ENCODE measurements around the gene SKAP1. TPM values are rescaled to one million over a fixed set of nuclear protein-coding genes. Genes with fewer than 3 reads are reported as not detected.
A peak's percentile ranks its signal among the peaks of the same experiment; 100 is the strongest.

SKAP1 gene
- total and polyA plus RNA-seq, 2 experiments from 2014 or later = 0.27 TPM; not detected in 1

DNA sequence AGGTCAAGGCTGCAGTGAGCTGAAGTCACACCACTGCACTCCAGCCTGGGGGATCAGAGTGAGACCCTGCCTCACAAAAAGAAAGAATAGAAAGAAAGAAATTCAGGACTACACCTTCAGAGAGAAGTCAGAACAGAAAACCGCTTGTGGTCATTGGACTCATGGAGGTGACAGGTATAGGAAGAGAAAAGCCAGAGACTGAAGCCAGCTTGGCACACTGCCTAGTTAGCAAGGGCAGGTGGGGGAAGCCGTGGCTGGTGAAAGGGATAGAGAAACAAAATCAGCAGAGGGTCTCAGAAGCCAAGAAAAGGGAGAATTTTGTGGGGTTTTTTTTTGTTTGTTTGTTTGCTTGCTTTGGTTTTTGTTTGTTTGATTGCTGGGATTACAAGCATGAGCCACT lies 32.9 kb upstream of the SKAP1 start:
- H3K27me3 ChIP-seq (ENCODE audit: insufficient read depth) = peaks cover 18% of the 10 kb centered on the region; the same call in 1 of the 2 replicates
- no peaks in the 10 kb centered on the region for H3K36me3 ChIP-seq (ENCODE audit: insufficient read depth)
- no peaks in the 10 kb centered on the region for H4K20me1 ChIP-seq (replicated peaks; ENCODE audit: insufficient read depth)
- no peak overlapping the region for H3K27ac ChIP-seq (ENCODE audit: low read depth)
- H3K79me2 ChIP-seq (replicated peaks; ENCODE audit: insufficient read depth) = no peaks in the 10 kb centered on the region
- Mint-ChIP-seq H3K27ac (no peak overlapping the region), H3K36me3 (ENCODE audit: low read depth) (no peaks in the 10 kb centered on the region), H3K4me3 (no peak overlapping the region), H3K4me1 (peaks cover 10% of the 10 kb centered on the region), H3K9me3 (no peaks in the 10 kb centered on the region; the same call in 2 of the 3 replicates), H3K27me3 (ENCODE audit: insufficient read depth, low read depth, poor library complexity) (peaks cover 5% of the 10 kb centered on the region)
- no peaks in the 10 kb centered on the region for H3K9me2 ChIP-seq (ENCODE audit: insufficient read depth)
- no peak overlapping the region for H2AFZ ChIP-seq
- peaks cover 11% of the 10 kb centered on the region for H3K4me1 ChIP-seq (ENCODE audit: insufficient read depth)
- H3K4me2 ChIP-seq = no peak overlapping the region
- no peaks in the 10 kb centered on the region for H3F3A ChIP-seq (replicated peaks; ENCODE audit: low read depth)
- TF ChIP-seq EZH2 (IDR thresholded peaks at IDR 0.05; ENCODE audit: low read depth, unreplicated experiment) (no peak), POLR2AphosphoS5 (IDR thresholded peaks at IDR 0.05; ENCODE audit: low read depth) (no peak), STAT1 (IDR thresholded peaks at IDR 0.05; ENCODE audit: unreplicated experiment) (no peak), ZNF331 (CRISPR knock-in tag; IDR thresholded peaks at IDR 0.05; ENCODE audit: low read depth) (no peak), CREB1 (CRISPR knock-in tag; IDR thresholded peaks at IDR 0.05; ENCODE audit: low read depth) (no peak)
- TF ChIP-seq, protein P1, sequence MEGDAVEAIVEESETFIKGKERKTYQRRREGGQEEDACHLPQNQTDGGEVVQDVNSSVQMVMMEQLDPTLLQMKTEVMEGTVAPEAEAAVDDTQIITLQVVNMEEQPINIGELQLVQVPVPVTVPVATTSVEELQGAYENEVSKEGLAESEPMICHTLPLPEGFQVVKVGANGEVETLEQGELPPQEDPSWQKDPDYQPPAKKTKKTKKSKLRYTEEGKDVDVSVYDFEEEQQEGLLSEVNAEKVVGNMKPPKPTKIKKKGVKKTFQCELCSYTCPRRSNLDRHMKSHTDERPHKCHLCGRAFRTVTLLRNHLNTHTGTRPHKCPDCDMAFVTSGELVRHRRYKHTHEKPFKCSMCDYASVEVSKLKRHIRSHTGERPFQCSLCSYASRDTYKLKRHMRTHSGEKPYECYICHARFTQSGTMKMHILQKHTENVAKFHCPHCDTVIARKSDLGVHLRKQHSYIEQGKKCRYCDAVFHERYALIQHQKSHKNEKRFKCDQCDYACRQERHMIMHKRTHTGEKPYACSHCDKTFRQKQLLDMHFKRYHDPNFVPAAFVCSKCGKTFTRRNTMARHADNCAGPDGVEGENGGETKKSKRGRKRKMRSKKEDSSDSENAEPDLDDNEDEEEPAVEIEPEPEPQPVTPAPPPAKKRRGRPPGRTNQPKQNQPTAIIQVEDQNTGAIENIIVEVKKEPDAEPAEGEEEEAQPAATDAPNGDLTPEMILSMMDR (conservative IDR thresholded peaks at IDR 0.05; ENCODE audit: low read depth in 2 of 2) = no peak
- H3K4me3 ChIP-seq = no peak overlapping the region
- ATAC-seq (no peak), DNase-seq (ENCODE audit: low spot score) (no peak)

DNA sequence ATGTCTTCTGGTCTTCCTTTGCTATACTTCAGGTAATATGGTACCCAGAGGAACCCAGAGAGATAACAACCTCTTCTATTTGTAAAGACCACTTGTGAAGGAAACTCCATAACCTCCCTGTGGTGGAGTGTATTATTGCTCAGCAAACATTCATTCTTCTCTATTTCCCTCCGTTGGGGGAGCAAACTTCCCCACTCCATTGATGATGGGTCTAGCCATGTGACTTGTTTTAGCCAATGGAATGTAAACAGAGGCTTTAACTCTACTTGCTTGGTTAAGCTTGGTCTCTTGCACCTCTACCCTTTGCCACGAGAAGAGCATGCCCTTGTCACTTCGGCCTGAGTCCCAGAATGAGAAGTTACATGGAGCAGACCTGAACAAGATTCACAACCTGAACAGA lies 30.0 kb upstream of the SKAP1 start:
- H3K4me3 ChIP-seq = no peak overlapping the region
- no peaks in the 10 kb centered on the region for H3K36me3 ChIP-seq (ENCODE audit: insufficient read depth)
- peaks cover 23% of the 10 kb centered on the region for H3K4me1 Mint-ChIP-seq
- no peak overlapping the region for H3K27ac Mint-ChIP-seq
- peaks cover 28% of the 10 kb centered on the region for H3K27me3 ChIP-seq (ENCODE audit: insufficient read depth)
- ATAC-seq = no peak
- H4K20me1 ChIP-seq (replicated peaks; ENCODE audit: insufficient read depth) = no peaks in the 10 kb centered on the region
- no peak overlapping the region for H3K4me2 ChIP-seq
- H3K9me2 ChIP-seq (ENCODE audit: insufficient read depth) = no peaks in the 10 kb centered on the region
- H3K36me3 Mint-ChIP-seq (ENCODE audit: low read depth) = no peaks in the 10 kb centered on the region
- no peak overlapping the region for H3K4me3 Mint-ChIP-seq
- no peaks in the 10 kb centered on the region for H3K79me2 ChIP-seq (replicated peaks; ENCODE audit: insufficient read depth)
- peak; percentile 24 for DNase-seq (ENCODE audit: low spot score)
- H3F3A ChIP-seq (replicated peaks; ENCODE audit: low read depth) = no peaks in the 10 kb centered on the region
- peaks cover 6% of the 10 kb centered on the region; the same call in 2 of the 3 replicates for H3K9me3 Mint-ChIP-seq
- H3K27ac ChIP-seq (ENCODE audit: low read depth) = no peak overlapping the region
- no peak overlapping the region for H2AFZ ChIP-seq
- H3K4me1 ChIP-seq (ENCODE audit: insufficient read depth) = peaks cover 29% of the 10 kb centered on the region
- H3K27me3 Mint-ChIP-seq (ENCODE audit: insufficient read depth, low read depth, poor library complexity) = peaks cover 14% of the 10 kb centered on the region
- TF ChIP-seq ZNF114 (CRISPR knock-in tag; IDR thresholded peaks at IDR 0.05) (no peak), NANOG (IDR thresholded peaks at IDR 0.05; ENCODE audit: borderline replicate concordance) (no peak), CREB1 (CRISPR knock-in tag; IDR thresholded peaks at IDR 0.05; ENCODE audit: low read depth) (no peak), EZH2phosphoT487 (IDR thresholded peaks at IDR 0.05; ENCODE audit: unreplicated experiment) (no peak), ZNF331 (CRISPR knock-in tag; IDR thresholded peaks at IDR 0.05; ENCODE audit: low read depth) (no peak), STAT1 (IDR thresholded peaks at IDR 0.05; ENCODE audit: unreplicated experiment) (no peak), EZH2 (IDR thresholded peaks at IDR 0.05; ENCODE audit: low read depth, unreplicated experiment) (no peak), POLR2AphosphoS5 (IDR thresholded peaks at IDR 0.05; ENCODE audit: low read depth) (no peak)
- TF ChIP-seq, protein P1 (conservative IDR thresholded peaks at IDR 0.05; ENCODE audit: low read depth in 2 of 2) = no peak
- TF ChIP-seq, protein P2, sequence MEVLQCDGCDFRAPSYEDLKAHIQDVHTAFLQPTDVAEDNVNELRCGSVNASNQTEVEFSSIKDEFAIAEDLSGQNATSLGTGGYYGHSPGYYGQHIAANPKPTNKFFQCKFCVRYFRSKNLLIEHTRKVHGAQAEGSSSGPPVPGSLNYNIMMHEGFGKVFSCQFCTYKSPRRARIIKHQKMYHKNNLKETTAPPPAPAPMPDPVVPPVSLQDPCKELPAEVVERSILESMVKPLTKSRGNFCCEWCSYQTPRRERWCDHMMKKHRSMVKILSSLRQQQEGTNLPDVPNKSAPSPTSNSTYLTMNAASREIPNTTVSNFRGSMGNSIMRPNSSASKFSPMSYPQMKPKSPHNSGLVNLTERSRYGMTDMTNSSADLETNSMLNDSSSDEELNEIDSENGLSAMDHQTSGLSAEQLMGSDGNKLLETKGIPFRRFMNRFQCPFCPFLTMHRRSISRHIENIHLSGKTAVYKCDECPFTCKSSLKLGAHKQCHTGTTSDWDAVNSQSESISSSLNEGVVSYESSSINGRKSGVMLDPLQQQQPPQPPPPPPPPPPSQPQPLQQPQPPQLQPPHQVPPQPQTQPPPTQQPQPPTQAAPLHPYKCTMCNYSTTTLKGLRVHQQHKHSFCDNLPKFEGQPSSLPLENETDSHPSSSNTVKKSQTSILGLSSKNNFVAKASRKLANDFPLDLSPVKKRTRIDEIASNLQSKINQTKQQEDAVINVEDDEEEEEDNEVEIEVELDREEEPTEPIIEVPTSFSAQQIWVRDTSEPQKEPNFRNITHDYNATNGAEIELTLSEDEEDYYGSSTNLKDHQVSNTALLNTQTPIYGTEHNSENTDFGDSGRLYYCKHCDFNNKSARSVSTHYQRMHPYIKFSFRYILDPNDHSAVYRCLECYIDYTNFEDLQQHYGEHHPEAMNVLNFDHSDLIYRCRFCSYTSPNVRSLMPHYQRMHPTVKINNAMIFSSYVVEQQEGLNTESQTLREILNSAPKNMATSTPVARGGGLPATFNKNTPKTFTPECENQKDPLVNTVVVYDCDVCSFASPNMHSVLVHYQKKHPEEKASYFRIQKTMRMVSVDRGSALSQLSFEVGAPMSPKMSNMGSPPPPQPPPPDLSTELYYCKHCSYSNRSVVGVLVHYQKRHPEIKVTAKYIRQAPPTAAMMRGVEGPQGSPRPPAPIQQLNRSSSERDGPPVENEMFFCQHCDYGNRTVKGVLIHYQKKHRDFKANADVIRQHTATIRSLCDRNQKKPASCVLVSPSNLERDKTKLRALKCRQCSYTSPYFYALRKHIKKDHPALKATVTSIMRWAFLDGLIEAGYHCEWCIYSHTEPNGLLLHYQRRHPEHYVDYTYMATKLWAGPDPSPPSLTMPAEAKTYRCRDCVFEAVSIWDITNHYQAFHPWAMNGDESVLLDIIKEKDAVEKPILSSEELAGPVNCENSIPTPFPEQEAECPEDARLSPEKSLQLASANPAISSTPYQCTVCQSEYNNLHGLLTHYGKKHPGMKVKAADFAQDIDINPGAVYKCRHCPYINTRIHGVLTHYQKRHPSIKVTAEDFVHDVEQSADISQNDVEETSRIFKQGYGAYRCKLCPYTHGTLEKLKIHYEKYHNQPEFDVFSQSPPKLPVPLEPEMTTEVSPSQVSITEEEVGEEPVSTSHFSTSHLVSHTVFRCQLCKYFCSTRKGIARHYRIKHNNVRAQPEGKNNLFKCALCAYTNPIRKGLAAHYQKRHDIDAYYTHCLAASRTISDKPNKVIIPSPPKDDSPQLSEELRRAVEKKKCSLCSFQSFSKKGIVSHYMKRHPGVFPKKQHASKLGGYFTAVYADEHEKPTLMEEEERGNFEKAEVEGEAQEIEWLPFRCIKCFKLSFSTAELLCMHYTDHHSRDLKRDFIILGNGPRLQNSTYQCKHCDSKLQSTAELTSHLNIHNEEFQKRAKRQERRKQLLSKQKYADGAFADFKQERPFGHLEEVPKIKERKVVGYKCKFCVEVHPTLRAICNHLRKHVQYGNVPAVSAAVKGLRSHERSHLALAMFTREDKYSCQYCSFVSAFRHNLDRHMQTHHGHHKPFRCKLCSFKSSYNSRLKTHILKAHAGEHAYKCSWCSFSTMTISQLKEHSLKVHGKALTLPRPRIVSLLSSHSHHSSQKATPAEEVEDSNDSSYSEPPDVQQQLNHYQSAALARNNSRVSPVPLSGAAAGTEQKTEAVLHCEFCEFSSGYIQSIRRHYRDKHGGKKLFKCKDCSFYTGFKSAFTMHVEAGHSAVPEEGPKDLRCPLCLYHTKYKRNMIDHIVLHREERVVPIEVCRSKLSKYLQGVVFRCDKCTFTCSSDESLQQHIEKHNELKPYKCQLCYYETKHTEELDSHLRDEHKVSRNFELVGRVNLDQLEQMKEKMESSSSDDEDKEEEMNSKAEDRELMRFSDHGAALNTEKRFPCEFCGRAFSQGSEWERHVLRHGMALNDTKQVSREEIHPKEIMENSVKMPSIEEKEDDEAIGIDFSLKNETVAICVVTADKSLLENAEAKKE (CRISPR knock-in tag; IDR thresholded peaks at IDR 0.05) = no peak

All from GM23338 (cell line).